Stimulated activated CD4-positive, alpha-beta T cell treated with anti-CD3 and anti-CD28 coated beads, Interleukin-4, amount 100 ng/mL, for 4 hours (primary cell): ENCODE data around the gene ZCCHC24.

Experiments used
- DNase-seq, 2 experiments: peaks; one replicate each; pipeline ENCODE4 v3.0.0-alpha.2; 2020

ZCCHC24 gene

GRCh38 chr10:79394664-79395063 lies 50.8 kb downstream of the ZCCHC24 start:
- DNase-seq: no peak

- DNase-seq: no peak
These were observed 51.4 kb downstream of the ZCCHC24 start for GRCh38 chr10:79393924-79394610.

- DNase-seq: no peak
These were observed 52.1 kb downstream of the ZCCHC24 start for GRCh38 chr10:79393221-79393923.

- DNase-seq: no peak
These were observed 52.8 kb downstream of the ZCCHC24 start for GRCh38 chr10:79392506-79393176.

- DNase-seq: no peak
These were observed 53.4 kb downstream of the ZCCHC24 start for GRCh38 chr10:79392020-79392398.

GRCh38 chr10:79391231-79392019 lies 54.0 kb downstream of the ZCCHC24 start:
- DNase-seq: no peak

- DNase-seq: no peak
These were observed 54.7 kb downstream of the ZCCHC24 start for GRCh38 chr10:79390551-79391229.

- no peak for DNase-seq
These were observed 55.4 kb downstream of the ZCCHC24 start for GRCh38 chr10:79390057-79390456.

GRCh38 chr10:79387974-79388850 lies 57.2 kb downstream of the ZCCHC24 start:
- no peak for DNase-seq

- no peak for DNase-seq
These were observed 57.9 kb downstream of the ZCCHC24 start for GRCh38 chr10:79387466-79387973.

GRCh38 chr10:79386637-79387465 lies 58.6 kb downstream of the ZCCHC24 start:
- DNase-seq: no peak

- no peak for DNase-seq
These were observed 59.5 kb downstream of the ZCCHC24 start for GRCh38 chr10:79385804-79386531.

GRCh38 chr10:79385392-79385795 lies 60.0 kb downstream of the ZCCHC24 start:
- DNase-seq: no peak

GRCh38 chr10:79384773-79385391 lies 60.5 kb downstream of the ZCCHC24 start:
- DNase-seq: no peak

- DNase-seq: no peak
These were observed 61.3 kb downstream of the ZCCHC24 start for GRCh38 chr10:79383974-79384606.

GRCh38 chr10:79382491-79382941 lies 62.9 kb downstream of the ZCCHC24 start:
- no peak for DNase-seq

GRCh38 chr10:79381804-79382221 lies 63.6 kb downstream of the ZCCHC24 start:
- DNase-seq: no peak

- DNase-seq: no peak
These were observed 64.3 kb downstream of the ZCCHC24 start for GRCh38 chr10:79380946-79381721.
